Left colon (tissue), 2 donors: ENCODE data around the gene PPP5C. TPM values are rescaled to one million over a fixed set of nuclear protein-coding genes. Genes with fewer than 3 reads are reported as not detected.
"Not testable (repeated sequence)": the region's sequence is repeated elsewhere in the genome, so short reads cannot be mapped to it uniquely, and the experiment has no call there.

Experiments
- ATAC-seq: fragments of 200-7000 bp; cut with Tn5 transposase; one replicate; pipeline ENCODE4 v1.9.1; 2020; ENCODE audit warnings: mild to moderate bottlenecking, moderate library complexity
- DNase-seq, 2 donors: peaks; one replicate each; pipeline ENCODE4 v3.0.0-alpha.2; 2020
- intact Hi-C, 2 donors: fragments of 100-400 bp; cut with DNase I in 1 of 2; cut with micrococcal nuclease in 1 of 2; formaldehyde crosslinking; loops; one replicate each; pipeline versions ENCODE4 v1.11.2 to v1.14.0; 2022; cut with DNase I, micrococcal nuclease
- total RNA-seq, 2 donors: library from RNA; stranded (reverse); fragmentation: NEBNext Ultra II Directional; extraction: Animal tissue kit (Norgen Biotek cat#: 25700); gene quantifications; one replicate each; pipeline ENCODE4 v1.2.1, GENCODE V29; 2021
- donor health status: DM: no; HTN: no; CAD: no.
- donor health status: DM: yes; HTN: yes; CAD: no.

PPP5C gene
- total RNA-seq, 2 donors from 2014 or later = 51.8 to 80.7 TPM

DNA sequence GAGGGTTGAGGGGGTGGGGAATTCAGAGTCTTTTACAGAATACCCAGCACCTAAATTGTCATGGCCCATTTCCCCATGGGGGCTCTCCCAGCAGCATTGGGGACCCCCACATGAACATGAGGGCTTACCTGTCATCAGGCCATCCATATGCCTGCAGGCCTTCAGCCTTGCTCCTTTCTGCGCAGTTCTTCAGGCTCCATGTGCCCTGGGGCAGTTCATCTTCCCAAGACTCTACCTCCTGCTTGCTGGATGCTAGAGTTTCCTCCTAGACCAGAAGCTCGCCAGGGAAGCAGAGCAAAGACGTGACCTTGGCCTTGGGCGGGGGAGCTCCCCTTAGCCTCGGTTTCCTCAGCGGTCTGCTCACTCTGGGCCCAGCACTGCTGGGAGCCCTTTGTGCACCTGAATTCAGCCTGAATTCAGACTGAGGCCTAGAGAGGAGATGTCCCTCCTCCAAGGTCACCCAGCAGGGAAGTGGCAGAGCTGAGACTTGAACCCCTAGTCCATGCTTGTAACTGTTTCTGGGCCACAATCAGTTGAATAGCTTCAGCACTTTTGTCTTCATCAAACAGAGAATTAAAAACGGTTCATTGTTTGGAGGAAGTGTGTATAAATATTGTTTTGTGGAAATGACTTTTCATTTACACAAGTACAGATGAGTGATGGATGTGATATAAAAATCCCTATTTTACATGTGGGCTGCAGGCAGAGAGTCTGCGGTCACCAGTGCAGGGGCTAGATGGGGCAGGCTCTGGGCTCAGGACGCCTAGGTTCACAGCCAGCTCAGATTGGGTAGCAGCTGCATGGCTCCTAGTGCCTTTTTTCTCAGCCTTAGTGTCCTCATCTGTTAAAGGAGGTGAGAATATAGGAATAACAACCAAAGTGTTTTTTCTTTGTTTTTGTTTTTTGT is 9.5 kb downstream of the PPP5C start:
- no peak for DNase-seq
- intact Hi-C loops = no loop called here
- no peak for ATAC-seq

DNA sequence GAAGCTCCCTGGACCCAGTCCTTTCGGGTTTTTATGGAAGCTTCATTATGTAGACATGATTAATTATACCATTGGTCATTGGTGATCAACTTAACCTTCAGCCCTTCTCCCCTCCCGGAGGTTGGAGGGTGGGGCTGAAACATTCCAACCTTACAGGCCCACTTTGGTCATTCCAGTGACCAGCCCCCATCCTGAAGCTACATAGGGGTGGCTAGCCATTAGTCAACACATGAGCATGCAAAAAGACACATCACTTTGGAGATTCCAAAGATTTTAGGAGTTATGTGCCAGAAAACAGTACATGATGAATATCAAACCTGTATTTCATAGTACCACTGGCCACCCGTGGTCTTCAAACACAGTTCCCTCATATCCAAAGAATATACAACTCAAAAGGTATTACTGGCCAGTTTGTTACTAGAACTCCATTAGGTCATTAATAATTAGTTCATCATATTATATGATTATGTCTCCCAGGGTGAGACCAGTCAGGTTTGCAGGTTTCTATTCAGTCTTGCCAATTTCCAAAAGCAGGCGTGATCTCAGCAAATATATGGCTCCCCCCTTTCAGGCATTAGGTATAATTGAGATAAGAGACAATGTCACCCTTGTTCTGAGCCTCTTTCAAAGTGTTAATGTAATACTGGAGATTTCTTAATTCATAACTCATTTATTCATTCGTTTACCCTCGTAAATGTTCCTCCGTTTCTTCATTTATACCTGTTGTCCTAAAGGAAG is 11.1 kb downstream of the PPP5C start:
- ATAC-seq = no peak
- DNase-seq = no peak
- intact Hi-C loops = no loop called here

DNA sequence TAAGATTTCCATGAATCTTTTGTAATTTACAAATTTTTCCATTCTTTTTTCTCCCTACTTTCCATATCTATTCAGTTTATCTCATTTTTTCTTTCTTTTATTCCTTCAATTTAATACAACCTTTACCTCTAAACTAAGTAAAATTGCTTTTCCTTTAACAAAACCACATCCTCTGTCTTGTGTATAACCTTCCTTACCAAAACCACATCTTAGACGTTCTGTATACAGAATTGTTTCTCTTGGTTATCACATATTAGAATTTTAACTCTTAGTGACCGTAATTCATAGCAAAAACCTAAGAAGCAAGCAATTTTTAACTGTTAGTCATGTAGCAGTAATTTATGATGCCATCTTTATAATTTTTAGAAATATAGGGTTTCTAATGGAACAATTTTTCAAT is 15.0 kb downstream of the PPP5C start:
- no peak for DNase-seq
- intact Hi-C loops = no loop called here
- no peak for ATAC-seq

DNA sequence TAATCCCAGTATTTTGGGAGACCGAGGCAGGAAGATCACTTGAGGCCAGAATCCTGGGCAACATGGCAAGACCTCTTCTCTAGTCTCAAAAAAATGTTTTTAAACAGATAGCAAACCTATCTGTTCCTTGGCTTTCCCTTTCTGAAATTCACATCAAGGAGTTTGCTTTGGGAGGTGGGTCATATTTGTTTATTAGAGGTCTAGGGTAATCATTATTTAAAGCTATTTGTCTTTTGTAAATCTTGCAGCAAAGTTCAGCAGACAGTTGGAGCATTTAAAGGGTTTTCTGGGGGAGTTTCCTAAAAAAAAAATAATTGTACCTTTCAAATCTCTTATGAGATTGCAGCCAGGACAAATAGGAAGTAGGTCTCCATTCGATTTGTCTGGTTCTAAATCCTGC is 17.5 kb downstream of the PPP5C start:
- intact Hi-C loops = no loop called here
- DNase-seq (no peak), ATAC-seq (no peak)

DNA sequence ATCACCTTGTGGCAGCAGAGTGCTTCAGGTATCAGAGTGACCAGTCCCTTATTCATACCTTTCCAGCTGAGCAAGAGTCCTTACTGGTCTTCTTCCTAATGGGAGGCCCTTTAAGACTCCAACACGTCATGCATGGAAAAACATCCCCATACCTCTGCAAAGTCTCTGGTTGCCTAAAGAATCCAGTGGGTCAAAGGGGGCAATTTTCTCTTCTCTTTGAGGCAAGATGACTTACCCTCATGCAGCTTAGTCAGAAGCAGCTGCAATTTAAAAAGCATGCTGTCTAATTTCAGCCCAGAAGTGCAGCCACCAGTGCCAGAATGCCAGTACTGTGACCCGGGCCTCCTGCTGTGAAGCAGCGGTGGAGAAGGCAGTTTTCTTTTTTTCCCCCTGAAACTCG is 18.7 kb downstream of the PPP5C start:
- ATAC-seq = no peak
- no peak for DNase-seq
- intact Hi-C loops = no loop called here

DNA sequence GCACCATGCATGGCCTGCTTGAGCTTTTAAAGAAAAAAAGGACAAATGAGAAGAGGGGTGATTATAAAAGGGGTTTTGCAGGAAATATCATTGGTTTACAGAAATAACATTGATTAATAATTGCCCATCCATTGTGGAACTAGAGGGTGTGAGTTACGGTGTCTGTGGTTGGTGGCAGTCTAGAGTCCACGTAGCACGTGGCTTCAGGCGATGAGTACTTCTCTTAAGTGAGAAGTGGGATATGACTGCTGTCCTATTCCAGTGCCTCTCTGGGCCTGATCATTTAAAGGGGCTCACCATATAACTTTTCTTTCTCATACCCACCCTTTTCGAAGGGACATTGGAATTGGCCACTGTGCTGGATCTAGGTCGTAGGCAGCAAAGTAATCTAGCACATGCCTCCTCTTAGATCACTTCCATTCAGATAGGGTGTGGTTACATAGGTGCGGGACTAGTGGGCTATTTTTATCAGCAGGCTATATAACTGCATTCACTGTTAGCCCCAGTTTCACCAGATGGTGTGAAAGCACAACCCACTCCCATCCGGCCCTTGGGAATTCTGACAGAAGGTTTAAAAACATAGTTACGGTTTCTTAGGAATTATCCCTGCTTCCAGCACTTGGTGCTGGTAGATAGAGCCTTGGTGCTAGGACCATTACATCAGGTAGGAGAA is 19.9 kb downstream of the PPP5C start:
- intact Hi-C loops = no loop called here
- no peak for DNase-seq
- peak; percentile 73 for ATAC-seq

DNA sequence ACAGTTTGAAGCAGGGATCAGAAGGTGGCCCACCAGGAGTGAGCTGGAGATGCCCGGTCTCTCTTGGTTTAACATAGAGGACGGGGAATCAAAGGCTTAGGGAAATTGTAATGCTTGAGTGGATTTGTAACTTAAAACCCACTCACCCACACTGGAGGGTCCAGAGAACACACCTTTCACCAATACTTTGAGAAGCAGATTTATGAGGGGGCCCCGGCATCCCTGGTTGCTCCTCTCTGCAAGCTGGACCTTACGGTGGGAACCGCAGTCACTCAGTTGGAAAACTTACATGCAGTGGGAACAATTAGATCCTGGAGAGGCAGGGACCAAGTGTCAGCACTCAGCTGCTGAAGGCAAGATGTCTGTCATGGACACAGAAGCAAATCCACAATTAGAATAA is 20.5 kb downstream of the PPP5C start:
- DNase-seq (no peak), ATAC-seq (no peak)
- intact Hi-C loops = no loop called here

DNA sequence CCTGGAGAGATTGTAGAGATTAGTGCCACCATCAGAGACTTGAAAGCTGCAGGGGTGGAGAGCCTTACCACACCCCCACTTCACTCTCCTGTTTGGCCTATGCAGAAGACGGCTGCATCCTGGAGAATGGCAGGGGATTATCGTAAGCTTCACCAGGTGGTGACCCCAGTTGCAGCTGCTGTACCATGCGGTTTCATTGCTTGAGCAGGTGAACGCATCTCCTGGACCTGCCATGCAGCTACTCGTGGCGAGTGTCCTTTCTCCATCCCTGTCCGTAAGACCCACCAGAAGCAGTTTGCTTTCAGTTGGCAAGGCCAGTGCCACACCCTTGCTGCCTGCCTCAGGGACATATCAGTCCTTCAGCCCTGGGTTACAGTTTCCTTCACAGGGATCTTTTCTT is 21.2 kb downstream of the PPP5C start:
- ATAC-seq (no peak), DNase-seq (no peak)
- intact Hi-C loops = no loop called here

DNA sequence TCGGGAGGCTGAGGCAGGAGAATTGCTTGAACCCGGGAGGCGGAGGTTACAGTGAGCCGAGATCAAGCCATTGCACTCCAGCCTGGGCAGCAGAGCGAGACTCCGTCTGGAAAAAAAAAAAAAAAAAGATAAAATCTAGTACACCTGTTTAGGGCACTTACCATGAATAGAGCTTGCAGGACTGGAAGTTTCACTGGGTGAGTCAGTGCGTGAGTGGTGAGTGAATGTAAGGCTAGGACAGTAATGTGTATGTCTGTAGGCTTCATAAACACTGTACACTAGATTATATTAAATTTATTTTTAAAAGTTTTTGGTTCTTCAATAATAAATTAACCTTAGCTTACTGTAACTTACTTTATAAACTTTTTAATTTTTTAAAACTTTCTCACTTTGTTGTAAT is 22.9 kb downstream of the PPP5C start:
- intact Hi-C loops = no loop called here
- no peak for DNase-seq
- no peak for ATAC-seq

DNA sequence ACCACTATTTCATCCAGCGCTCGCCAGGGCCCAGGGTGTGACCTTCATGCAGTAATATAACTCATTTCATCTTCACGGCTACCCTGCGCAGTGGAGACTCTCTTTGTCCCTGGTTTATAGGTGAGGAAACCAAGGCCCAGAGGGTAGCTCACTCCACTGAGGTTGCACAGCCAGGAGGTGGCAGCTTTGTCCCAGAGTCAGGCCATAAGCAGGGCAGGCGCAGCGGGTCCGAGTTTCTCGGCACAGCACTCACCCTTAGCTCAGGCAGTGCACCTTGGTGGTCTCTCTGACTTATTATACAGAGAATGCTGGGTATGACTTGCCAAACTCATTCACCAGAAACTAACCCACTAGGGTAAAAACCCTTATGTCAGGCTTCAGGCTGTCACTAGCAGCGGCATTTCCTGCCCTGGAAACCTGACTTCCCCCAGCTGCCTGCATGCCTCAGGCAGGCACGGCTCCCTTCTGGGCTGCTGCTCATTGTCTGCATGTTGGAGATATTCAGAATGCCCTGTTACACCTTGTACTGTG is 24.5 kb downstream of the PPP5C start:
- no peak for ATAC-seq
- DNase-seq = no peak
- intact Hi-C loops = no loop called here

DNA sequence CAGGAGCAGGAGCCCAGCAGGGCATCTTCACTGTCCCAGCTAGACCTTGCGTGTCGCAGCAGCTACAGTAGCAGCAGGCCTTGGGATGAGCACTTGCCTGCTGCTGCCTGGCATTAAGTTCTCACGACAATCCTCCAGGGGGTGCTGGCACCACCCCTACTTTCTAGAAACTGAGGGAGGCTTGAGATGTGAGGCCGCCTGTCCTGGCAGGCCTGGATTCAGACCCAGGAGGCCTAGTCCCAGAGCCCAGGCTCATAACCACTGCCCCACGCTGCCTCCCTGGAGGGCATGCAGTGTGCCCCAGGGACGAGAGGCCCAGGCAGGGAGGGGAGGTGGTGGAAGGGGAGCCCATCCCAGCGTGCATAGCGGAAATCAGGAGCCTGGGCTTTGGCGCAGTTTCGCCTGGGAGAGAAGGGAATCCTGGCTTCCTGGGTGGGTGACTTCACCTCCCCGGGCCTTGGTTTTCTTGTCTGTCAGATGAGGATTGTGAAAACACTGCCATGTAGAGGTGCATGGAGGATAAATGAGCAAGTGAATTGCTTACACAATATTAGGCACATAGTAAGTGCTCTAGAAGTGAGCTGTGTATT is 26.1 kb downstream of the PPP5C start:
- no peak for ATAC-seq
- intact Hi-C loops = no loop called here
- DNase-seq = no peak

DNA sequence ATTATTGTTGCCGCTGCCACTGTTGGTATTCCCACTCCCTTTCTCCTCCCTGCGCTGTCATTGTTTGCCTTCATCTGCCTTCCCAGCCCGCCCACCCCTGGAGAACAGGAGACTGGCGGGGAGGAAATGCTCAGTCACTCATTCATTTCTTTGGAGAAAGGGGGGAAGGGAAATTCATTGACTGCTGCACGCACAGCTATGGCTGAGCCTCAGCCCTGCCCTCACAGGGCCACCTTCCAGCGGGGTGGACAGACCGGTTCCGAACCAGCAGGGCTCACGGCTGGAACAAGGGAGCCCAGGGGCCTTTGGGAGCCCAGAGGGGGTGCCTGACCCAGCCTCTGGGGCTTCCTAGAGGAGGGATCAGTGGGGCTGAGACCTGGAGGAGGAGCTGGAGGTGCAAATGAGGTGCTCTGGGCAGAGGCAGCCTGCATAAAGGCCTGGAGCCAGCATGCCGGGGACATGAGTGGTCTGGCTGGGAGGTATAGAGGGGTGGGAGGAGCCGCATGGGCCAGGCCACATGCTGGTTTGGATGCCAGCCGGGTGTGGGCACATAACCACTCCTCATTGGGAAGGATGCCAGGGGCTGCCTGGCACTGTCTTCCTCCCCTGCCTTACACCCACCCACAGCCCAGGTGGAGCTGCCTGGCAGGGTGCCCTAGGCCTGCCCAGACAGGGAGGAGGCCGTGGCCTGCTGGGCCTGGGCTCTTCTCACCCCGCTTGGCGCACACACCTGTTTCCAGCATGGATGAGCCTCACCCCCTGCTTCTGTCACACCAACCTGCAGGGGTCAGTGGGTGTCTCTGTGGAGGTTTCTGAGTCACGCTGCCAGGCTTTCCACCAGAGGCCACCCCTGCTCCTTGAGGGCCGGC is 26.8 kb downstream of the PPP5C start:
- intact Hi-C loops = no loop called here
- DNase-seq (peak; percentile 94 to 97), ATAC-seq (peak; percentile 95)

DNA sequence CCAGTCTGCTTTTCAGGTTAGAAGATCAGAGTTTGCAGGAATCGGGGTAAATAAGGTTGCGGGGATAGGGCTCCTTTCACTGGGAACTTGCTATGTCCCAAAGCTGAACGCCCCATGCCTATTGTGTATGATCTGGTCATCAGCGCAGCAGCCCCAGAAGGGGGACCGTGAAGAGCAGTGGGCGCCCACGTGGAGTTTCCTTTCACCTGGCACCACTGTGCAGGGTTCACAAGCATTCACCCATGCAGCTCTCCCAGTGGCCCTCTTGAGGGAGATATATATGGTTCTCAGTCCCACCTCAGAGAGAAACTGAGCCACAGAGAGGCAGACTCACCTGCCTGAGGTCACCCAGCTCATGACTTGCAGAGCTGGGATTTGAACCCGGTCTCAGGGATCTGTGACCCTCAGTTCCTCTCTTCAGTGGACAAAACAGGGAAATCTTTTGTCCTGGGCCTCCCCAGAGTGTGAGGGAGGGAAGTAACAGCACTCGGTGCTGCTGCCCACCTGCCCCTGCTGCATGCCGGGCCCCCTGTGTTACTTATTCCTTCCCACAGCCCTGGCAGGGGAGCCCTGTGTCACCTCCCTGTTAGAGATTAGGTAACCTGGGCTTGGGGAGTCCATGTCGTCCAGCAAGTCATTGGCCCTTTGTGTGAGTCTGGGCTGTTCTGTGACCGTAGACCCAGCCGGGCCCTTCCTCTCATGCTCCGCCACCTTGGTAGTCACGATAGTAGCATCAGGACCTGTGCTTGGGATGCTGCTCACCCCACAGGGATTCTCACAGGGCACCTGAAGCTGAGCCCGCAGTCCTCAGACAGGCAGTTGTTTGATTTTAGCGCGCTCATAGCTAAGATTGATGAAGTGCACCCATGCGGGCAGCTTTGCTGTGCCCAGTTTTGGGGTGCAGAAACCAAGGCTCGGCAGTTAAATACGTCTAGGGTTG is 27.9 kb downstream of the PPP5C start:
- no peak for ATAC-seq
- DNase-seq = no peak
- intact Hi-C loops = no loop called here

DNA sequence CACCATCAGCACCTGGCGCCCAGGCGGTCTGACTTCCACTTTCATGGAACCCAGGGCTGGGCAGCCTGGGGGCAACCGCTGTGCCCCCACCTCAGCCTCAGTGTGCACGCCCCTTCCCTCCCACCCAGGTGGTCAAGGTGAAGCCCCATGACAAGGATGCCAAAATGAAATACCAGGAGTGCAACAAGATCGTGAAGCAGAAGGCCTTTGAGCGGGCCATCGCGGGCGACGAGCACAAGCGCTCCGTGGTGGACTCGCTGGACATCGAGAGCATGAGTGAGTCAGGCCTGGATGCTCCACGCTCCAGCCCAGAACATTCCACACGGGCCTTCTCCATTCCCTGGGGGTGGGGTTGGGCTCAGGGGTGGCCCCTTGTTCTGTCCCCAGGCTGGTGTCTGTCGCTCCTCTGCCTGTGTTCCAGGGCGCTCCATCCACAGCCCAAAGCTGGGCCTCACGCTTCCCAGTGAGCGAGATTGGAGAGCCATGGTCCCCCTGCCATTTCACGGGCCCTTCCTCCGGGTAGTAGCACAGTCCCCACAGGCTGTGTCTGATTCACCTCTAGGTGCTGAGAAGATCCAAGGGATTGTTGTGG is 28.7 kb downstream of the PPP5C start:
- ATAC-seq, DNase-seq, intact Hi-C loops: not testable (repeated sequence)

DNA sequence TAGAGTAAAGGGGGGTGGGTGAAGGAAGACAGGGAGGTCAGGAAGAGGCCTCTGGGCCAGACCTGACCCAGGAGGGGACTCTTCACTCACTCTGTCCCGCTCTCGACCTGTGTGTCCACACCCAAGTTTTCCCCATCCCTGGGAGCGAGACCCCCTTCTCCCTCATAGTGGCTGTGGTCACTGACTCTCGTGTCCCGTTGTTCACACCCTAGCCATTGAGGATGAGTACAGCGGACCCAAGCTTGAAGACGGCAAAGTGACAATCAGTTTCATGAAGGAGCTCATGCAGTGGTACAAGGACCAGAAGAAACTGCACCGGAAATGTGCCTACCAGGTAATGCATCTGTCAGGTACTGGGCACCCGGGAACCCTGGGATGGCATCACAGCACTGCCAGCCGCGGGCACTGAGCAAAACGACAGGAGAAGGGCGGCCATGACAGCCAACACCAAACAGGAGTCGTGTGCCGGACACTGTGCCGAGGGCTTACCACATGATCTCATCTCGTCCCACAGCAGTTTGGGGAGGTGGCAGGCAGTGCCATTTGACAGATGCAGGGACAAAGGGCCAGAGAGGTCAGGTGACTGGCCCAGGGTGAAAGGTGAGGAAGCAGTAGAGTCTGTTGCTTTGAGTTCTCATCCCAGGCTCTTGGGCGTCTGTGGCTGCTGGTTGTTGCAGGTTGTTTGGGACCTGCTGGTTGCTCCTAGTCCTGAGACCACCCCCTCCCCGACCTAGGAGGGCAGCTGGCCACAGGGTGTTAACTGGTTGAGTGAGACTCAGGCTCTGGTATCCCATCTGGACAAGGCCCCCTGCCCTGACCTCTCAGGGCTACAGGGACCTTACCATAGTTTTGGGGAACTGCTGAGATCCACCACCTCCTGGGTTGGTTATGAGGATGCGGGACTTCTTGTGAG is 29.6 kb downstream of the PPP5C start:
- DNase-seq = no peak
- ATAC-seq = no peak
- intact Hi-C loops = no loop called here

DNA sequence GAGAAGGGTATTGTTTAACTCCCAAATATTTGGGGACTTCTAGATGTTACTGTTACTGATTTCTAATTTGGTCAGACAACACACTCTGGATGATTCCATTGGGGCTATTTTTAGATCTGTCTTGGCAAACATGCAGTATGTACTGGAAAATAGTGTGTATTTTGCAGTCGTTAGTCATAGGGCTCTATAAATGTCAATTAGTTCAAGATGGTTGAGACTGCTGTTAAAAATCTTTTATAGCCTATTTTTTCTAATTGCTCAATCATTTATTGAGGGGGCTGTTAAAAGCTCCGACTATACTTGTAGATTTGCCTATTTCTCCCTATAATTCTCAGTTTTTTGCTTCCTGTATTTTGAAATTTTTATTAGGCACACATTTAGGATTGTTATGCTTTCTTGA is 31.4 kb downstream of the PPP5C start:
- ATAC-seq (no peak), DNase-seq (no peak)
- intact Hi-C loops = no loop called here
